Ovary (tissue), 3 donors: ENCODE data around the gene SLC41A1.

Experiments
- POLR2A ChIP-seq: fragments of 450-650 bp; IDR thresholded peaks from one replicate; pipeline ENCODE4 v1.6.1; 2017; ENCODE audit warnings: antibody characterized with exemption, mild to moderate bottlenecking, moderate library complexity
- TF ChIP-seq, protein P1 (sequence below), 3 donors: fragments of 450-650 bp in 2 of 3; fragments of 200-600 bp in 1 of 3; IDR thresholded peaks; one replicate each; pipeline versions ENCODE4 v1.5.1 to v1.8.0; 2016 to 2022; ENCODE audit warnings: antibody characterized with exemption in 3 of 3, mild to moderate bottlenecking in 1 of 3
- donor health status: DM: no; HTN: no; CAD: no.

DNA sequence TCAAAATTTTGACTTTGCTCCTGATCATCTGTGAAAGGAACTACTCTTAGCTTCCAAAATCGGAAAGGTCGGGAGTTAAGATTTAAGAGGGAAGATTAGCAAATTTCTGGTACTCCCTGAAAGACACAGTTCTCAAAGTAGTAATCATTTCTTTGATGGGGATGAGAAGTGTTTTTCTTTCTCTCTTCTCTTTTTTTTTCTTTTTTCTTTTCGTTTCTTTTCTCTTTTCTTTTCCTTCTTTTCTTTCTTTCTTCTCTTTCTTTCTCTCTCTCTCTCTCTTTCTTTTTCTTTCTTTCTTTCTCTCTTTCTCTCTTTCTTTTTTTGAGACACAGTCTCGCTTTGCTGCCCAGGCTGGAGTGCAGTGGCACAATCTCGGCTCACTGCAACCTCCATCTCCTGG, 32.7 kb downstream of the SLC41A1 start:
- TF ChIP-seq, protein P1, sequence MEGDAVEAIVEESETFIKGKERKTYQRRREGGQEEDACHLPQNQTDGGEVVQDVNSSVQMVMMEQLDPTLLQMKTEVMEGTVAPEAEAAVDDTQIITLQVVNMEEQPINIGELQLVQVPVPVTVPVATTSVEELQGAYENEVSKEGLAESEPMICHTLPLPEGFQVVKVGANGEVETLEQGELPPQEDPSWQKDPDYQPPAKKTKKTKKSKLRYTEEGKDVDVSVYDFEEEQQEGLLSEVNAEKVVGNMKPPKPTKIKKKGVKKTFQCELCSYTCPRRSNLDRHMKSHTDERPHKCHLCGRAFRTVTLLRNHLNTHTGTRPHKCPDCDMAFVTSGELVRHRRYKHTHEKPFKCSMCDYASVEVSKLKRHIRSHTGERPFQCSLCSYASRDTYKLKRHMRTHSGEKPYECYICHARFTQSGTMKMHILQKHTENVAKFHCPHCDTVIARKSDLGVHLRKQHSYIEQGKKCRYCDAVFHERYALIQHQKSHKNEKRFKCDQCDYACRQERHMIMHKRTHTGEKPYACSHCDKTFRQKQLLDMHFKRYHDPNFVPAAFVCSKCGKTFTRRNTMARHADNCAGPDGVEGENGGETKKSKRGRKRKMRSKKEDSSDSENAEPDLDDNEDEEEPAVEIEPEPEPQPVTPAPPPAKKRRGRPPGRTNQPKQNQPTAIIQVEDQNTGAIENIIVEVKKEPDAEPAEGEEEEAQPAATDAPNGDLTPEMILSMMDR (IDR thresholded peaks at IDR 0.05) = no peak
- no peak for TF ChIP-seq POLR2A
